ENCODE measurements around the gene KLF7.

GRCh38 chr2:207075456-207075855 lies 90.3 kb downstream of the KLF7 start:
- TF ChIP-seq POLR2A (IDR thresholded peaks at IDR 0.05) (no peak), CTCF (IDR thresholded peaks at IDR 0.05) (no peak)
